ENCODE results near the gene SHB. TPM values are rescaled to one million over a fixed set of nuclear protein-coding genes. Genes with fewer than 3 reads are reported as not detected.

The SHB gene
- total RNA-seq, 2 experiments from 2014 or later: 0.23 to 1.1 TPM

- Mint-ChIP-seq H3K9me3 (ENCODE audit: low read depth) (no peaks in the 10 kb centered on the region), H3K36me3 (no peaks in the 10 kb centered on the region), H3K27ac (no peak overlapping the region), H3K4me3 (no peak overlapping the region), H3K4me1 (peaks cover 5% of the 10 kb centered on the region), H3K27me3 (no peaks in the 10 kb centered on the region)
- DNase-seq (no peak), ATAC-seq (no peak)
- CTCF ChIA-PET: no interaction called here
Observed at GRCh38 chr9:37947471-37947870, 121.6 kb downstream of the SHB start.

DNA sequence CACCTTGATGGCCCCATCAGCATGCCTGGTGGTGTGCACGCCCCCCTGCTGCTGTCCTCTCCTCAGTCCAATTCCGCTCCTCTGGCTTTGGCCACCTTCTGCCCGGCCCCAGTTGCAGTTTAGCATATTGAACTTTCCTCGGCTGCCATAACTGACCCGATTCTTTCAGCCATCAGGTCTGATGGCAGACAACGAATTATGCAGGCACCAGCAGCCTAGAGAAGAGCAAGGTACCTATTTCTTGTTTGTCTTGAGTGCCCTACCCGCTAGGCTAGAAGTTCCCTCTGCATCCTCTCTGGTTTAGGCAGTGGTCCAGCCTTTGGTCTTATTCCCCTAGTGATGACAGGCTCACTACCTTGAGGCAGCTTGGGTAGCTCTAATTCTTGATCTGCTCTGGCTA is 122.1 kb downstream of the SHB start:
- CTCF ChIA-PET: no interaction called here
- no peaks in the 10 kb centered on the region for H3K9me3 Mint-ChIP-seq (ENCODE audit: low read depth)
- no peak for ATAC-seq
- no peaks in the 10 kb centered on the region for H3K36me3 Mint-ChIP-seq
- no peak for DNase-seq
- no peak overlapping the region for H3K4me3 Mint-ChIP-seq
- H3K27me3 Mint-ChIP-seq: no peaks in the 10 kb centered on the region
- peaks cover under 1% of the 10 kb centered on the region for H3K4me1 Mint-ChIP-seq
- no peak overlapping the region for H3K27ac Mint-ChIP-seq

DNA sequence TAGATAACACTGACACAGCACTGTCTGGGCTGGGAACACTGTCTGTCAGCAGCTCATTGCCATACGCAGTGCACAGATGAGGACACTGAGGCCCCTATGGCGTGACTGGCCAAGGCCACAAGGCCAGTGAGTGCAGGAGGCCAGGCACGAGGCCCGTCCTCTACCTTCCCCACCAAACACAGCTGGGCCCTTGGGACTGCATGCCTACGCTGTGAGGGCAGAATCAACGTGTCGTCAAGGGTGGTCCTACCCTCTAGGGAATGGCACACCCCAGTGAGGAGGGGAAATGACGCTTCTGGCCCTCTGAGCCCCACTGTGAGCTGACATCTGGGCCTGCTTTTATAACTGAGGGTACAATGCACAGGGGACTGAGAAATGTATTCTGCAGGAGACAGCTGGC is 123.0 kb downstream of the SHB start:
- CTCF ChIA-PET: no interaction called here
- no peaks in the 10 kb centered on the region for H3K4me1 Mint-ChIP-seq
- ATAC-seq (no peak), DNase-seq (no peak)
- H3K27ac Mint-ChIP-seq: no peak overlapping the region
- H3K36me3 Mint-ChIP-seq: no peaks in the 10 kb centered on the region
- H3K4me3 Mint-ChIP-seq: no peak overlapping the region
- no peaks in the 10 kb centered on the region for H3K9me3 Mint-ChIP-seq (ENCODE audit: low read depth)
- H3K27me3 Mint-ChIP-seq: no peaks in the 10 kb centered on the region

GRCh38 chr9:37944671-37945481 is 124.2 kb downstream of the SHB start:
- no peaks in the 10 kb centered on the region for H3K4me1 Mint-ChIP-seq
- ATAC-seq (no peak), DNase-seq (no peak)
- no peaks in the 10 kb centered on the region for H3K27me3 Mint-ChIP-seq
- CTCF ChIA-PET: no interaction called here
- no peaks in the 10 kb centered on the region for H3K9me3 Mint-ChIP-seq (ENCODE audit: low read depth)
- H3K36me3 Mint-ChIP-seq: no peaks in the 10 kb centered on the region
- no peak overlapping the region for H3K27ac Mint-ChIP-seq
- H3K4me3 Mint-ChIP-seq: no peak overlapping the region

DNA sequence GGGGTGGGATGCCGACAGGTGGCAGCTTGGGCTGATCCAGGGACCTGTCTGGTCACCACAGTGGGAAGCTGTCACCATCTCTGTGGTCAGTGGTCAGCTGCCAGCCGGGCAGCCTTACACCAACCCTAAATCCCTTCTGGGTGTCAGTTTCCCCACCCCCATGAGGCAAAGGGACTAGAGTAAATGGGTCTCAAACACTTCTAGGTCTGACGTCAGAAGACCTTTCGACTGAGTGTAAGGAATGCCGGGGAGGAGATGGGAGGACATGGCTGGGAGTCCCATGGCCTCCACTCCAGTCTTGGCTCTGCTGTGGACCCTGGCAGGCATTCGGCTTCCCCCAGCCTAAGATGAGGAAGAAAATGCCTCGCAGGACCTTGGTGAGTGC is 124.8 kb downstream of the SHB start:
- ATAC-seq: no peak
- H3K9me3 Mint-ChIP-seq (ENCODE audit: low read depth): no peaks in the 10 kb centered on the region
- no peak for DNase-seq
- no peaks in the 10 kb centered on the region for H3K36me3 Mint-ChIP-seq
- no peak overlapping the region for H3K4me3 Mint-ChIP-seq
- no peaks in the 10 kb centered on the region for H3K4me1 Mint-ChIP-seq
- no peaks in the 10 kb centered on the region for H3K27me3 Mint-ChIP-seq
- CTCF ChIA-PET: no interaction called here
- H3K27ac Mint-ChIP-seq: no peak overlapping the region

- no peak overlapping the region for H3K4me3 Mint-ChIP-seq
- H3K36me3 Mint-ChIP-seq: no peaks in the 10 kb centered on the region
- DNase-seq: no peak
- CTCF ChIA-PET: interaction anchor here (1.2 kb wide), 1 partner anchor 125 kb away, joined by 3 read pairs; the partner anchor contains the start of gene SHB
- ATAC-seq: no peak
- H3K9me3 Mint-ChIP-seq (ENCODE audit: low read depth): no peaks in the 10 kb centered on the region
- H3K27me3 Mint-ChIP-seq: no peaks in the 10 kb centered on the region
- H3K27ac Mint-ChIP-seq: no peak overlapping the region
- H3K4me1 Mint-ChIP-seq: no peaks in the 10 kb centered on the region
Observed at GRCh38 chr9:37943345-37944265, 125.4 kb downstream of the SHB start.

- no peak for ATAC-seq
- H3K27me3 Mint-ChIP-seq: no peaks in the 10 kb centered on the region
- no peaks in the 10 kb centered on the region for H3K4me1 Mint-ChIP-seq
- no peak overlapping the region for H3K27ac Mint-ChIP-seq
- H3K36me3 Mint-ChIP-seq: no peaks in the 10 kb centered on the region
- no peak overlapping the region for H3K4me3 Mint-ChIP-seq
- CTCF ChIA-PET: interaction anchor here (1.2 kb wide), 1 partner anchor 126 kb away, joined by 3 read pairs; the partner anchor contains the start of gene SHB
- no peaks in the 10 kb centered on the region for H3K9me3 Mint-ChIP-seq (ENCODE audit: low read depth)
- no peak for DNase-seq
Observed at GRCh38 chr9:37942621-37943344, 126.2 kb downstream of the SHB start.

- Mint-ChIP-seq H3K36me3 (no peaks in the 10 kb centered on the region), H3K9me3 (ENCODE audit: low read depth) (no peaks in the 10 kb centered on the region), H3K4me1 (no peaks in the 10 kb centered on the region), H3K4me3 (no peak overlapping the region), H3K27me3 (no peaks in the 10 kb centered on the region), H3K27ac (no peak overlapping the region)
- DNase-seq: no peak
- no peak for ATAC-seq
- CTCF ChIA-PET: interaction anchor here (1.1 to 1.2 kb wide), 2 partner anchors 29 to 139 kb away, joined by 3 to 4 read pairs; no protein-coding TSS in a partner anchor
Observed at GRCh38 chr9:37941253-37941652, 127.8 kb downstream of the SHB start.

- H3K27me3 Mint-ChIP-seq: no peaks in the 10 kb centered on the region
- no peak overlapping the region for H3K27ac Mint-ChIP-seq
Observed at GRCh38 chr9:37939575-37940095, 129.4 kb downstream of the SHB start.

DNA sequence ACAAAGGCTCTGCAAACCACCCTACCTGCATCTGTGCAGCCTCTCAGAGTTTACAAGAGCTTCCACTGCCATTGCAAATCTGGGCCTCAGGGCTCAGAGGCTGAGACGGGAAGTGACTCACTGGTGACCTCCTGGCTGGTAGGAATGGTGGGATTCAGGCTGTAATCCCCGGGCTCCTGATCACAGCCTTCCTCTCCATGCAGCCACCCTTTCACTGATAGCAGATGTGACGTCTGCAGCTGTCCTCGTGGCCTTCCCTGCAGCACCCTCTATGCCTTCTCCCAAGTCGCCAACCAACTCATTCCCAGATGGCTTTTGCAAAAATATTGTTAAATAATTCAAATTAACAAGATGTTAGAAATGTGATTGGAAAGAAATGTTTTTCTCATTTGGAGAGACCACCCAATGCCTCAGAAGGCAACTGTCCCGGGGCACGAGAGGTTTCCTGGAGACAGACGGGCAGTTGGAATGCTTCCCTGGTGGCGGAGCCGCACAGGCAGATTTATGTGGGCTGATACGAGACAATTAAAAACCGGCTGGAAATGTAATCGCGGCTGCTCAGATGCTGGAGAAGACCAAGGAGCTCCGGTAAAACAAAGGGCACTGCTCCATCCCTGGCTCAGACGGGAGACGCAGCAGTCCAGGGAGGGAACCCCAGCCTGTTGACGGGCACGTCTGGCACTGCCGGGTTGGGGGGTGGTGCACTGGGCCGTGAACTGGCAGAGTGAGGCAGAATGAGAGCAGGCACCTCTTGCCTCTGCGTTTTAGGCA is 130.7 kb downstream of the SHB start:
- H3K4me1 Mint-ChIP-seq: no peaks in the 10 kb centered on the region
- no peaks in the 10 kb centered on the region for H3K9me3 Mint-ChIP-seq (ENCODE audit: low read depth)
- H3K27me3 Mint-ChIP-seq: no peaks in the 10 kb centered on the region
- ATAC-seq (no peak), DNase-seq (no peak)
- H3K4me3 Mint-ChIP-seq: no peak overlapping the region
- no peaks in the 10 kb centered on the region for H3K36me3 Mint-ChIP-seq
- CTCF ChIA-PET: no interaction called here
- no peak overlapping the region for H3K27ac Mint-ChIP-seq

More at GRCh38 chr9:37939575-37940095, 129.4 kb downstream of the SHB start:
- ATAC-seq: no peak
- Mint-ChIP-seq H3K4me1 (no peaks in the 10 kb centered on the region), H3K4me3 (no peak overlapping the region), H3K36me3 (no peaks in the 10 kb centered on the region), H3K9me3 (ENCODE audit: low read depth) (no peaks in the 10 kb centered on the region)
- CTCF ChIA-PET: no interaction called here
- DNase-seq: no peak

DNA sequence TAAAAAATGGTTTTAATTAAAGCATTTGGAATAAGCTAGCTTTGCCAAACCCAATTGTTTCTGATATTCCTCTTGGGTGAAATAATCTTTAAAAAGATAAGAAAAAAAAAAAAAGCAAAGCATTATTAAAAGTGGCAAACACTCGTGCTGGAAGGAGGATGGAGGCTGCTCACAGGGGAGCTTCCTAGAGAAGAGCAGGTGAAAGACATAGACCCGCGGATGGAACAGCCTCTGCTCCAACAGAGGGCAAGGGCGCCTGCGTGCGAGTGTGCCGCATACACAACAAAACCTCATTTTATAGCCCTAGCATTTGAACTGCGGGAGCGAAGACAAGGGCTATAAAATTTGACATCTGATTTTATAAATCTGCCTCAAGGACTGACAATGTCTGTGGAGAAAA is 131.7 kb downstream of the SHB start:
- Mint-ChIP-seq H3K36me3 (no peaks in the 10 kb centered on the region), H3K27me3 (no peaks in the 10 kb centered on the region), H3K27ac (no peak overlapping the region), H3K9me3 (ENCODE audit: low read depth) (no peaks in the 10 kb centered on the region), H3K4me3 (no peak overlapping the region), H3K4me1 (no peaks in the 10 kb centered on the region)
- ATAC-seq (no peak), DNase-seq (no peak)
- CTCF ChIA-PET: no interaction called here

DNA sequence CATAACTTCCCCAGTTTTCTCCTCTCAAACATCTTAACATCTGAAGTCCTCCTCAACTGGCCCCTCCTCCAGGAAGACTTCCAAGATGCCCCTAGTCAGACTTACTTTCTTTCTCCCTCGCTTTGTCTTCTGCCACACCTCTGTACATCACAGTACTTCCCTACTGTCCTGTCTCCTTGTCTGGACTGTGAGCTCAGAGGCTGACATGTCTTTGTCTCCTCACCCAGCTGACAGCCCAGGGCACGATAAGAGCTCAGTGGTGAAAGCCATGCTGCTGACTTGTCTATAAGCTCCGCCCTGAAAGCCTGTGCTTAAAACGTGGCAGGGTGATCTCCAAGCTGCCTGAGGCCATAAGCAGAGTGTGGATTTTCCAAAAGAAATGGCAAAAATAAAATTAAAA is 132.1 kb downstream of the SHB start:
- DNase-seq (no peak), ATAC-seq (no peak)
- H3K4me1 Mint-ChIP-seq: no peaks in the 10 kb centered on the region
- no peaks in the 10 kb centered on the region for H3K9me3 Mint-ChIP-seq (ENCODE audit: low read depth)
- H3K36me3 Mint-ChIP-seq: no peaks in the 10 kb centered on the region
- H3K27me3 Mint-ChIP-seq: no peaks in the 10 kb centered on the region
- CTCF ChIA-PET: no interaction called here
- no peak overlapping the region for H3K27ac Mint-ChIP-seq
- H3K4me3 Mint-ChIP-seq: no peak overlapping the region

DNA sequence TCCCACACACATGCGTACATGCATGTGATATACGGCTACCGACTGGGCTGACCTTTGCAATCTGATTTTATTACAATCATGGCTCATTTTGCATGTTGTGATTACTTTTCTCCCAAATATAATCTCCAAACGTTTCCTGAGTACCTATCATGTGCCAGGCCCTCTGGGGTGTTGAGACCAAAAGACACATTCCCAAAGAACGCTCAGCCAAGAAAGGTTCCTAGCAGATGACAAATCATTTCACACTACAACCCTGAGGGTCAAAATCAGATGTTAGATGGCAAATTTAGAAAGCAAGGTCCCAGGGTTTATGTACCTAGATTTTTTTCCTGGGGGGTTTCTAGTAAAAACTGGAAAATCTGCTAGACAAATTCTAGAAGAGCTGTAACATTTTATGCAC is 132.7 kb downstream of the SHB start:
- DNase-seq: no peak
- no peak overlapping the region for H3K4me3 Mint-ChIP-seq
- CTCF ChIA-PET: no interaction called here
- ATAC-seq: no peak
- H3K36me3 Mint-ChIP-seq: no peaks in the 10 kb centered on the region
- H3K27ac Mint-ChIP-seq: no peak overlapping the region
- H3K27me3 Mint-ChIP-seq: no peaks in the 10 kb centered on the region
- no peaks in the 10 kb centered on the region for H3K9me3 Mint-ChIP-seq (ENCODE audit: low read depth)
- no peaks in the 10 kb centered on the region for H3K4me1 Mint-ChIP-seq
